HEK293 (cell line): ENCODE data around the gene SCN11A.

ENCODE experiments used
- CTCF ChIA-PET: fragments of 350-600 bp; formaldehyde crosslinking; extraction: SDS; loops from one replicate; lab custom pipeline; 2021; ENCODE audit warnings: antibody characterized with exemption; lab: Yijun Ruan, JAX
- POLR2A ChIA-PET: fragments of 300-600 bp; formaldehyde crosslinking; extraction: SDS; loops from one replicate; lab custom pipeline; 2020; ENCODE audit warnings: antibody characterized with exemption, inconsistent platforms; lab: Yijun Ruan, JAX
- H3K27ac ChIP-seq: fragments of 200-500 bp; sonication (Bioruptor generic); 2 replicates; pipeline ENCODE4 v1.5.1; 2014; ENCODE audit warnings: low read depth, low read length, control low read depth, inconsistent platforms; ENCODE audit errors: extremely low read depth
- H3K36me3 ChIP-seq, 2 experiments: fragments of 200-500 bp in 1 of 2; sonication (Bioruptor generic) in 1 of 2; 1 replicate in 1 of 2; 2 replicates in 1 of 2; pipeline ENCODE4 v1.5.1; 2014 to 2017; ENCODE audit warnings: inconsistent platforms in 2 of 2, low read length in 2 of 2; ENCODE audit not compliant: control insufficient read depth in 2 of 2, insufficient read depth in 1 of 2
- H3K4me1 ChIP-seq: fragments of 200-500 bp; sonication (Bioruptor generic); 2 replicates; pipeline ENCODE4 v1.5.1; 2014; ENCODE audit warnings: mild to moderate bottlenecking, low read length, inconsistent platforms; ENCODE audit not compliant: control insufficient read depth, insufficient read depth
- H3K4me3 ChIP-seq: 2 replicates; pipeline ENCODE4 v1.5.1; 2011; ENCODE audit warnings: low read depth, mild to moderate bottlenecking, control low read depth, low read length, moderate library complexity
- H3K9me3 ChIP-seq: fragments of 200-500 bp; sonication (Bioruptor generic); 2 replicates; pipeline ENCODE4 v1.5.1; 2014; ENCODE audit warnings: low read depth, low read length, inconsistent platforms; ENCODE audit not compliant: control insufficient read depth, insufficient read depth
- GFI1B ChIP-seq: fragments of 450-650 bp; formaldehyde crosslinking; IDR thresholded peaks from 2 replicates; pipeline ENCODE4 v1.5.1; 2016; ENCODE audit warnings: missing biosample characterization, missing genetic modification characterization
- HOXD13 ChIP-seq: sonication (generic); formaldehyde crosslinking; IDR thresholded peaks from 2 replicates; pipeline ENCODE4 v1.8.0; 2022; ENCODE audit warnings: missing genetic modification reagents, borderline replicate concordance
- KLF10 ChIP-seq: fragments of 450-650 bp; IDR thresholded peaks from 2 replicates; pipeline ENCODE4 v1.5.1; 2018; ENCODE audit warnings: missing biosample characterization, mild to moderate bottlenecking, missing genetic modification characterization
- KLF16 ChIP-seq: fragments of 450-650 bp; formaldehyde crosslinking; IDR thresholded peaks from 2 replicates; pipeline ENCODE4 v1.5.1; 2017; ENCODE audit warnings: missing biosample characterization, missing genetic modification characterization
- MEIS1 ChIP-seq: sonication (generic); formaldehyde crosslinking; IDR thresholded peaks from 2 replicates; pipeline ENCODE4 v1.8.1; 2022; ENCODE audit warnings: missing genetic modification reagents, mild to moderate bottlenecking, borderline replicate concordance
- MZF1 ChIP-seq: fragments of 450-650 bp; formaldehyde crosslinking; IDR thresholded peaks from 2 replicates; pipeline ENCODE4 v1.5.1; 2017; ENCODE audit warnings: missing biosample characterization, missing genetic modification characterization, borderline replicate concordance
- OSR2 ChIP-seq: fragments of 450-650 bp; formaldehyde crosslinking; IDR thresholded peaks from 2 replicates; pipeline ENCODE4 v1.5.1; 2016; ENCODE audit warnings: missing biosample characterization, missing genetic modification characterization
- ZBTB1 ChIP-seq: fragments of 450-650 bp; formaldehyde crosslinking; IDR thresholded peaks from 2 replicates; pipeline ENCODE4 v1.5.1; 2016; ENCODE audit warnings: missing biosample characterization, missing genetic modification characterization
- ZEB2 ChIP-seq: fragments of 450-650 bp; formaldehyde crosslinking; IDR thresholded peaks from 2 replicates; pipeline ENCODE4 v1.5.1; 2016; ENCODE audit warnings: missing biosample characterization, missing genetic modification characterization
- ZNF132 ChIP-seq: fragments of 450-650 bp; formaldehyde crosslinking; IDR thresholded peaks from 2 replicates; pipeline ENCODE4 v1.5.1; 2017; ENCODE audit warnings: missing biosample characterization, missing genetic modification characterization, borderline replicate concordance
- ZNF239 ChIP-seq: fragments of 450-650 bp; formaldehyde crosslinking; IDR thresholded peaks from 2 replicates; pipeline ENCODE4 v1.5.1; 2016; ENCODE audit warnings: missing biosample characterization, missing genetic modification characterization
- ZNF266 ChIP-seq: fragments of 450-650 bp; formaldehyde crosslinking; IDR thresholded peaks from 2 replicates; pipeline ENCODE4 v1.5.1; 2016; ENCODE audit warnings: missing biosample characterization, missing genetic modification characterization, low read depth
- ZNF324 ChIP-seq: fragments of 450-650 bp; formaldehyde crosslinking; IDR thresholded peaks from 2 replicates; pipeline ENCODE4 v1.5.1; 2016; ENCODE audit warnings: missing biosample characterization, missing genetic modification characterization
- ZNF510 ChIP-seq: fragments of 450-650 bp; formaldehyde crosslinking; IDR thresholded peaks from 2 replicates; pipeline ENCODE4 v1.5.1; 2018; ENCODE audit warnings: mild to moderate bottlenecking, missing genetic modification characterization, missing biosample characterization; ENCODE audit not compliant: insufficient replicate concordance
- ZNF530 ChIP-seq: fragments of 450-650 bp; formaldehyde crosslinking; IDR thresholded peaks from 2 replicates; pipeline ENCODE4 v1.5.1; 2016; ENCODE audit warnings: low read depth, missing biosample characterization, missing genetic modification characterization
- ZNF600 ChIP-seq: fragments of 450-650 bp; formaldehyde crosslinking; IDR thresholded peaks from 2 replicates; pipeline ENCODE4 v1.5.1; 2016; ENCODE audit warnings: missing biosample characterization, missing genetic modification characterization
- ZNF76 ChIP-seq: fragments of 450-650 bp; formaldehyde crosslinking; IDR thresholded peaks from 2 replicates; pipeline ENCODE4; 2016; ENCODE audit warnings: low read depth, missing biosample characterization, missing genetic modification characterization, borderline replicate concordance
- ZNF776 ChIP-seq: fragments of 450-650 bp; formaldehyde crosslinking; IDR thresholded peaks from 2 replicates; pipeline ENCODE4 v1.5.0; 2017; ENCODE audit warnings: missing biosample characterization, missing genetic modification characterization, borderline replicate concordance
- ZNF843 ChIP-seq: fragments of 450-650 bp; formaldehyde crosslinking; IDR thresholded peaks from 2 replicates; pipeline ENCODE4 v1.5.1; 2016; ENCODE audit warnings: missing biosample characterization, missing genetic modification characterization
- TF ChIP-seq, protein P1 (sequence below): fragments of 450-650 bp; formaldehyde crosslinking; conservative IDR thresholded peaks from 2 replicates; pipeline ENCODE4 v1.5.1; 2016; ENCODE audit warnings: low read depth, missing biosample characterization, missing genetic modification characterization
- TF ChIP-seq, protein P2 (sequence below): fragments of 450-650 bp; formaldehyde crosslinking; IDR thresholded peaks from 2 replicates; pipeline ENCODE4 v1.5.1; 2017; ENCODE audit warnings: missing biosample characterization, missing genetic modification characterization
- TF ChIP-seq, protein P3 (sequence below): fragments of 450-650 bp; formaldehyde crosslinking; IDR thresholded peaks from 2 replicates; pipeline ENCODE4 v1.5.1; 2016; ENCODE audit warnings: missing biosample characterization, missing genetic modification characterization
- TF ChIP-seq, protein P4 (sequence below): fragments of 450-650 bp; formaldehyde crosslinking; IDR thresholded peaks from 2 replicates; pipeline ENCODE4 v1.5.1; 2016; ENCODE audit warnings: missing biosample characterization, missing genetic modification characterization
- TF ChIP-seq, protein P5 (sequence below): sonication (generic); formaldehyde crosslinking; IDR thresholded peaks from 2 replicates; pipeline ENCODE4 v1.8.1; 2022; ENCODE audit warnings: mild to moderate bottlenecking, moderate library complexity, missing genetic modification reagents

SCN11A gene

DNA sequence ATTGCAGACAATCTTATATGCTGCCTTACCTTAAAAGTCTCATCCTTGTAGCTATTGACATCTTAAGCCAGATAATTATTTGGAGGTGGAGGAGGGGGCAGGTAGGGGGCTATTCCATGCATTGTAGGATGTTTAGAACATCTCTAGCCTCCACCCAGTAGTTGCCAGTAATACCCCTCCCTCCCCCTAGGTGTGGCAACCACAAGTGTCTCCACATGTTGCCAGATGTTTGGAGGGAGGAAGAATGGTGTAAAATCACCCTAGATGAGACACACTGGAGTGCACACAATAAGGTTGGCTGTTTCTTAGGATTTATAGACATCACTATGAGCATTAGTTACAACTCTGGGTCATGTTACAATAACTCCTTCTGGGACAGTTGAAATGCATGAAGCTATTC is 28.3 kb upstream of the SCN11A start (continued):
- TF ChIP-seq ZEB2 (tag by site-specific recombination) (no peak), ZNF76 (no peak), MZF1 (tag by site-specific recombination) (no peak), ZNF600 (tag by site-specific recombination) (no peak), HOXD13 (CRISPR knock-in tag) (no peak)
- TF ChIP-seq, protein P1, sequence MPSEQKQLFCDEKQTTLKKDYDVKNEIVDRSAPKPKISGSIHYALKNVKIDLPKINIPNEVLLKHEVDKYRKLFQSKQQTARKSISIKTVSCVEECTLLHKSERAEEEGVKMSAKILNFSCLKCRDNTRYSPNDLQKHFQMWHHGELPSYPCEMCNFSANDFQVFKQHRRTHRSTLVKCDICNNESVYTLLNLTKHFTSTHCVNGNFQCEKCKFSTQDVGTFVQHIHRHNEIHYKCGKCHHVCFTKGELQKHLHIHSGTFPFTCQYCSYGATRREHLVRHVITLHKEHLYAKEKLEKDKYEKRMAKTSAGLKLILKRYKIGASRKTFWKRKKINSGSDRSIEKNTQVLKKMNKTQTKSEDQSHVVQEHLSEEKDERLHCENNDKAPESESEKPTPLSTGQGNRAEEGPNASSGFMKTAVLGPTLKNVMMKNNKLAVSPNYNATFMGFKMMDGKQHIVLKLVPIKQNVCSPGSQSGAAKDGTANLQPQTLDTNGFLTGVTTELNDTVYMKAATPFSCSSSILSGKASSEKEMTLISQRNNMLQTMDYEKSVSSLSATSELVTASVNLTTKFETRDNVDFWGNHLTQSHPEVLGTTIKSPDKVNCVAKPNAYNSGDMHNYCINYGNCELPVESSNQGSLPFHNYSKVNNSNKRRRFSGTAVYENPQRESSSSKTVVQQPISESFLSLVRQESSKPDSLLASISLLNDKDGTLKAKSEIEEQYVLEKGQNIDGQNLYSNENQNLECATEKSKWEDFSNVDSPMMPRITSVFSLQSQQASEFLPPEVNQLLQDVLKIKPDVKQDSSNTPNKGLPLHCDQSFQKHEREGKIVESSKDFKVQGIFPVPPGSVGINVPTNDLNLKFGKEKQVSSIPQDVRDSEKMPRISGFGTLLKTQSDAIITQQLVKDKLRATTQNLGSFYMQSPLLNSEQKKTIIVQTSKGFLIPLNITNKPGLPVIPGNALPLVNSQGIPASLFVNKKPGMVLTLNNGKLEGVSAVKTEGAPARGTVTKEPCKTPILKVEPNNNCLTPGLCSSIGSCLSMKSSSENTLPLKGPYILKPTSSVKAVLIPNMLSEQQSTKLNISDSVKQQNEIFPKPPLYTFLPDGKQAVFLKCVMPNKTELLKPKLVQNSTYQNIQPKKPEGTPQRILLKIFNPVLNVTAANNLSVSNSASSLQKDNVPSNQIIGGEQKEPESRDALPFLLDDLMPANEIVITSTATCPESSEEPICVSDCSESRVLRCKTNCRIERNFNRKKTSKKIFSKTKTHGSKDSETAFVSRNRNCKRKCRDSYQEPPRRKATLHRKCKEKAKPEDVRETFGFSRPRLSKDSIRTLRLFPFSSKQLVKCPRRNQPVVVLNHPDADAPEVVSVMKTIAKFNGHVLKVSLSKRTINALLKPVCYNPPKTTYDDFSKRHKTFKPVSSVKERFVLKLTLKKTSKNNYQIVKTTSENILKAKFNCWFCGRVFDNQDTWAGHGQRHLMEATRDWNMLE, result no peak

DNA sequence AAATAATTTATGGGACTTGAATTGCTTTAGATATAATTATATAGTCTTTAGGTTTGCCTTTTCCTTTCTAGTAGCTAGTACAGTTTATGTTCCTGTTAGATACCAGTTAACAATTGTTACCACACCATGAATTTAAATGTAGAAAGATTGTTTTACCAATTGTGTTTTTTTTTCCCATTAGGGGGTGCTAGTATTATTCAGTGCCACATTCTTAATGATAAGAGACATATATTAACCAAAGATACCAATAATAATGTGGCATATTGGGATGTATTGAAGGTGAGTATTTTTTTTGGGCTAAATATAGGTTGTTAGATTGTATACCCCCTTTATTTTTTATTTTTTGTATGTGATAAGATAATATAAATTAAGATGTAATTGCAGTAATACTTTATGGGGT is 27.8 kb upstream of the SCN11A start:
- TF ChIP-seq ZNF239 (tag by site-specific recombination) (no peak), KLF10 (tag by site-specific recombination) (no peak), ZBTB1 (no peak), ZNF132 (no peak), ZNF843 (no peak), ZNF76 (no peak), KLF16 (tag by site-specific recombination) (no peak), GFI1B (tag by site-specific recombination) (no peak), MEIS1 (CRISPR knock-in tag) (no peak), ZNF266 (tag by site-specific recombination) (no peak), ZNF530 (tag by site-specific recombination) (no peak), ZNF776 (tag by site-specific recombination) (no peak), ZNF510 (tag by site-specific recombination) (no peak), OSR2 (tag by site-specific recombination) (no peak), ZNF324 (tag by site-specific recombination) (no peak)
- TF ChIP-seq, protein P2, sequence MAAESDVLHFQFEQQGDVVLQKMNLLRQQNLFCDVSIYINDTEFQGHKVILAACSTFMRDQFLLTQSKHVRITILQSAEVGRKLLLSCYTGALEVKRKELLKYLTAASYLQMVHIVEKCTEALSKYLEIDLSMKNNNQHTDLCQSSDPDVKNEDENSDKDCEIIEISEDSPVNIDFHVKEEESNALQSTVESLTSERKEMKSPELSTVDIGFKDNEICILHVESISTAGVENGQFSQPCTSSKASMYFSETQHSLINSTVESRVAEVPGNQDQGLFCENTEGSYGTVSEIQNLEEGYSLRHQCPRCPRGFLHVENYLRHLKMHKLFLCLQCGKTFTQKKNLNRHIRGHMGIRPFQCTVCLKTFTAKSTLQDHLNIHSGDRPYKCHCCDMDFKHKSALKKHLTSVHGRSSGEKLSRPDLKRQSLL (tag by site-specific recombination), result no peak
- TF ChIP-seq, protein P3, sequence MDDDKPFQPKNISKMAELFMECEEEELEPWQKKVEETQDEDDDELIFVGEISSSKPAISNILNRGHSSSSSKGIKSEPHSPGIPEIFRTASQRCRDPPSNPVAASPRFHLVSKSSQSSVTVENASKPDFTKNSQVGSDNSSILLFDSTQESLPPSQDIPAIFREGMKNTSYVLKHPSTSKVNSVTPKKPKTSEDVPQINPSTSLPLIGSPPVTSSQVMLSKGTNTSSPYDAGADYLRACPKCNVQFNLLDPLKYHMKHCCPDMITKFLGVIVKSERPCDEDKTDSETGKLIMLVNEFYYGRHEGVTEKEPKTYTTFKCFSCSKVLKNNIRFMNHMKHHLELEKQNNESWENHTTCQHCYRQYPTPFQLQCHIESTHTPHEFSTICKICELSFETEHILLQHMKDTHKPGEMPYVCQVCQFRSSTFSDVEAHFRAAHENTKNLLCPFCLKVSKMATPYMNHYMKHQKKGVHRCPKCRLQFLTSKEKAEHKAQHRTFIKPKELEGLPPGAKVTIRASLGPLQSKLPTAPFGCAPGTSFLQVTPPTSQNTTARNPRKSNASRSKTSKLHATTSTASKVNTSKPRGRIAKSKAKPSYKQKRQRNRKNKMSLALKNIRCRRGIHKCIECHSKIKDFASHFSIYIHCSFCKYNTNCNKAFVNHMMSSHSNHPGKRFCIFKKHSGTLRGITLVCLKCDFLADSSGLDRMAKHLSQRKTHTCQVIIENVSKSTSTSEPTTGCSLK (tag by site-specific recombination), result no peak
- TF ChIP-seq, protein P4, sequence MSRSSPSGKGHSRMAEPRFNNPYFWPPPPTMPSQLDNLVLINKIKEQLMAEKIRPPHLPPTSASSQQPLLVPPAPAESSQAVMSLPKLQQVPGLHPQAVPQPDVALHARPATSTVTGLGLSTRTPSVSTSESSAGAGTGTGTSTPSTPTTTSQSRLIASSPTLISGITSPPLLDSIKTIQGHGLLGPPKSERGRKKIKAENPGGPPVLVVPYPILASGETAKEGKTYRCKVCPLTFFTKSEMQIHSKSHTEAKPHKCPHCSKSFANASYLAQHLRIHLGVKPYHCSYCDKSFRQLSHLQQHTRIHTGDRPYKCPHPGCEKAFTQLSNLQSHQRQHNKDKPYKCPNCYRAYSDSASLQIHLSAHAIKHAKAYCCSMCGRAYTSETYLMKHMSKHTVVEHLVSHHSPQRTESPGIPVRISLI (tag by site-specific recombination), result no peak
- TF ChIP-seq, protein P5, sequence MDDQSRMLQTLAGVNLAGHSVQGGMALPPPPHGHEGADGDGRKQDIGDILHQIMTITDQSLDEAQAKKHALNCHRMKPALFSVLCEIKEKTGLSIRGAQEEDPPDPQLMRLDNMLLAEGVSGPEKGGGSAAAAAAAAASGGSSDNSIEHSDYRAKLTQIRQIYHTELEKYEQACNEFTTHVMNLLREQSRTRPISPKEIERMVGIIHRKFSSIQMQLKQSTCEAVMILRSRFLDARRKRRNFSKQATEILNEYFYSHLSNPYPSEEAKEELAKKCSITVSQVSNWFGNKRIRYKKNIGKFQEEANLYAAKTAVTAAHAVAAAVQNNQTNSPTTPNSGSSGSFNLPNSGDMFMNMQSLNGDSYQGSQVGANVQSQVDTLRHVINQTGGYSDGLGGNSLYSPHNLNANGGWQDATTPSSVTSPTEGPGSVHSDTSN (CRISPR knock-in tag), result no peak
- H3K4me3 ChIP-seq, result no peak overlapping the region
- peaks cover 7 to 71% of the 10 kb centered on the region in 2 experiments for H3K36me3 ChIP-seq
- POLR2A ChIA-PET, result no interaction called here
- CTCF ChIA-PET, result interaction anchor here (0.7 to 2.0 kb wide), 2 partner anchors 10 to 209 kb away, joined by 3 to 9 read pairs; no protein-coding TSS in a partner anchor
- no peaks in the 10 kb centered on the region for H3K4me1 ChIP-seq
- no peaks in the 10 kb centered on the region for H3K9me3 ChIP-seq
- no peak overlapping the region for H3K27ac ChIP-seq
